Adrenal gland (tissue), 5 donors: ENCODE data around the gene NRAS.

Experiments
- CTCF ChIP-seq, 6 experiments: fragments of 450-650 bp in 4 of 6; fragments of 200-600 bp in 2 of 6; sonication (generic) in 1 of 6; IDR thresholded peaks; 1 replicate in 5 of 6; 2 replicates in 1 of 6; pipeline versions ENCODE4 v1.5.1 to v1.8.0; 2016 to 2021; ENCODE audit warnings: antibody characterized with exemption in 6 of 6, mild to moderate bottlenecking in 2 of 6, moderate library complexity in 1 of 6
- POLR2A ChIP-seq, 2 donors: fragments of 450-650 bp; IDR thresholded peaks; one replicate each; pipeline ENCODE4 v1.6.1; 2017; ENCODE audit warnings: antibody characterized with exemption in 2 of 2, mild to moderate bottlenecking in 2 of 2, moderate library complexity in 1 of 2
- donor health status: DM: no; HTN: no; CAD: no.

GRCh38 chr1:114700036-114700600 is 16.5 kb downstream of the NRAS start:
- TF ChIP-seq CTCF (IDR thresholded peaks at IDR 0.05) (no peak), POLR2A (IDR thresholded peaks at IDR 0.05) (no peak)
